HG02884 (cell line): Measurements from ENCODE around the gene FAS.

Experiments used
- ATAC-seq: cut with Tn5 transposase; IDR thresholded peaks from one replicate; pipeline ENCODE4 v1.9.1; 2021; ENCODE audit warnings: mild to moderate bottlenecking, moderate library complexity; ENCODE audit not compliant: unreplicated experiment

Gene FAS

DNA sequence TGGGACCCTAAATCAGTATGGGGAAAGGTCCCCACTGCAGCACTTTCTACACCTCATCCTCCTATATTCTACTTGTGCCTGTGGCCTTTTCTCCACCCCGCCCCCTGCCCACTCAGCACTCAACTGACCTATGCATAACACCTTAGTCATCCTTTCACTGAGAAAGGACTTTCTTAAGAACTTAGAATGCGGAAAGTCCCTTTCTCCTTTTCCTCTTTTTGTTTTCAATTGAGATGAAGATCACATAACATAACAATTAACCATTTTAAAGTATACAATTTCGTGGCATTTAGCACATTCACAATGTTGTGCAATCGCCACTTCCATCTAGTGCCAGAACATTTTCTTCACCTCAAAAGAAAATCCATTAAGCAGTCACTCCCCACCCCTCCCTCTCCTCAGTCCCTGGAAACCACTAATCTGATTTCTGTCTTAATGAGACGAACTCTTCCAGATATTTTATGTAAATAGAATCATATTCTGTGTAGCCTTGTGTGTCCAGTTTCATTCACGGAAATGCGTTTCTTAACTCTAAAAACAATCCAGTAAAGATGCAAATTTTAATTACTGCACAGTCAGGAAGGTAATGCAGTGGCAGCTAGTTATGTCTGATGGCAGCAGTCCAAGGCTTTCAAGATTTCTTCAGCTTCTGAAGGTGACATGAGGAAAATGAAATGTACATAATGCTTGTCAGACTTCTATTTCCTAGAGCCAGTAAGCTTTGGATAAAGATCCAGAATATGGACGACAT is 41.7 kb downstream of the FAS start:
- peak; percentile 82 for ATAC-seq

- no peak for ATAC-seq
These were observed 44.9 kb downstream of the FAS start for GRCh38 chr10:89035461-89035860.

DNA sequence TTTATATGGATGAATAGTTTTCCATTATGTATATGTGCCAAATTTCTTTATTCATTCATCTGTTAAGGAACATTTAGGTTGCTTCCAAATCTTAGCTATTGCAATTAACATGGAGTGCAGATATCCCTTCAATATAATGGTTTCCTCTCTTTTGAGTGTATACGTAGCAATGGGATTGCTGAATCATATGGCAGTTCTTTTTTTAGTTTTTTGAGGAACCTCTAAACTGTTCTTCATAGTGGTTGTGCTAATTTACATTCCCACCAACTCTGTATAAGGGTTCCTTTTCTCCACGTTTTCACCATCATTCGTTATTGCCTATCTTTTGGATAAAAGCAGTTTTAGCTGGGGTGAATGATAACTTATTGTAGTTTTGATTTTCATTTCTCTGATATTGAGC is 46.5 kb downstream of the FAS start:
- no peak for ATAC-seq

GRCh38 chr10:89042562-89042961 is 52.0 kb downstream of the FAS start:
- ATAC-seq: no peak

- no peak for ATAC-seq
These were observed 52.5 kb downstream of the FAS start for GRCh38 chr10:89043052-89043451.

DNA sequence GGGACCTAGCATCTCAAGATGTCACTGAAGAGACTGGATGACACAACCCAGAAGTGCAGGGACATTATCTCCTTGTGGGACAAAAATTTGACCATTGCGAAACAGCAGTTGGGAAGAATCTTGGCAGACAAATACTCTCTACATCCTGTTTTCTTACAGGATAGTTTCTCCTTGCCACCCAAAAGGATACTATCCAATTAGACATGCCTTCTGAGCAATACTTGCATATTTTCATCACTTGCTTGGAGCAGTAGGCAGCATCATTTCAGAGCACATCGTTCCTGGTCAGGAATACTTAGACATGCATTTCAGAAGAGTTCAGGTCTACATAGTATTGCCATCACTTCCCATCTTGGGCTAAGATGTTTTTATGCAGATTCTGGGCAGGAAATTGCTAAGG is 56.8 kb downstream of the FAS start:
- ATAC-seq: no peak

DNA sequence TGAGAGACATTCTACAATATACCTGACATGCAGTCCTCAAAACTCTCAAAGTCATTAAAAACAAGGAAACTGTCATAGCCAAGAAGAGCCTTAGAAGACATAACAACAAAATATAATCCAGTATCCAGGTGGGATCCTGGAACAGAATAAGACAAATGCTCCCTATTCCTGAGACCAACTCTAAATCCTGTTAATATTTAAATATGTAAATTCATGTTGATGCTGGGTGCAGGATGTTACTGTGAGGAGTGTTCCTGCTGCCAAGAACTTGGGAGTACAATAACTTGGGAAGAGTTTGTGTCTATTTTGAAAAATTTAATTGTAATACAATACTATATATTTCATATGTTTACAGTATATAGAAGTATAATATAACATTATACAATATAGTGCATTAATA is 61.0 kb downstream of the FAS start:
- ATAC-seq: no peak

DNA sequence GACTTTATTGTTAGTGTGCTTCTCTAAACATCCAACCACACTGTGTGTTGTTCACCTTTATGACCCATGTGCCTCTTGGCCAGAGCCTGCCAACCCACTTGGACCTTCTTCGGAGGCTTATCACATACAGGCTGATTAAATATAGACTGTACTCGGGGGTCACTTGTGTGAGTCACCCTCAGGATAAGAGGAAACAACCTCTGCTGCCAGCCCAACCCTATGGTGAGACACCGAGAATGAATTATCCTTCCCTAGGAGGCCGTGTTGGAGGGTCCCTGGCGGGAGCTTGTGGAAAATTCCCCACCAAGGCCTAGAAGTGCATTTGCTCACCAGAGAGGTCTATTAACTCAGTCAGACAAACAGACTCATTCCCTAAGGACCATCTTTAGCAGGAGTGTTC is 63.0 kb downstream of the FAS start:
- no peak for ATAC-seq

GRCh38 chr10:89055159-89055558 is 64.6 kb downstream of the FAS start:
- no peak for ATAC-seq

DNA sequence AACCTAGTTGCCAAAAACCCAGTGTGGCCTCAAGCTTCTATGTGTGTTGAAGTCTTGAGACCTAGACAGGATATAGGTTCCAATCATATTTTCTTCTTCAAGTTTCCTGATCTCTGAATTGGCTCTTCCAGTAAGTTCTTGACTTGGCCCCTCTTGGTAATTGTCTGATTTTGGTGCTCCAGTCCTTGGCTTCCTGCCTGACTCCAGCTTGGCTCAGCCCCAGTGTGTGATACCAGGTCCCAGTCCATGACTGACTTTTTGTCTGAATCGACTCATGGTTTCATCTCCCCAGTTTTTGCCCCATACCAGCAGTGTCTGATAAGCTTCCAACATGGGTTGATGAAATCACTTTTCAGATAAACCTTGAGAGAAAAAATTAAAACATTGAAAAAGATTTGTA is 72.3 kb downstream of the FAS start:
- ATAC-seq: no peak

GRCh38 chr10:89063465-89063864 is 72.9 kb downstream of the FAS start:
- ATAC-seq: no peak

DNA sequence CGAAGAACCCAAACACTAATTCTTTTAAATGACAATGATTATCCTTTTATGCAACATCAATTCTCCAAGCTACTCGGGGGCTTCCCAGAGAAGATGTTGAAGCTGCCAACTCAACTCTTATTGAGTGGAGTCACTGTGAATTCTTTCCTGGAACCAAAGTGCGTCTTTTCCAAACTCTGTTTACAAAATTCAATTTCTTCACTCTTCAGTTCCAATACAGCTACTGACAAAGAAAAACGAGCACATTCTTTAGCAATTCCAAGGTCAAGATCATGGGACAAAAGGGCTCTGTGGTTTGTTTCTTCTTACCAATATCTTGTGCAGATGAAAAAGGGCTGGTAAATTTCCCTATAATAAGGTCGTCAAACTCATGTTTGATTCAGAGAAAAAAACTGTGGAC is 74.2 kb downstream of the FAS start:
- no peak for ATAC-seq
